PFSK-1 (cell line): ENCODE results near the gene DCAF8.

Experiments used
- POLR2AphosphoS5 ChIP-seq: IDR thresholded peaks from 2 replicates; pipeline ENCODE4 v1.6.1; 2012; ENCODE audit warnings: low read depth, mild to moderate bottlenecking, control low read depth, low read length, moderate library complexity
- SIN3A ChIP-seq: IDR thresholded peaks from 2 replicates; pipeline ENCODE4 v1.6.1; 2012; ENCODE audit warnings: mild to moderate bottlenecking, low read length, moderate library complexity, borderline replicate concordance; ENCODE audit not compliant: insufficient read depth
- TAF1 ChIP-seq: IDR thresholded peaks from 2 replicates; pipeline ENCODE4 v1.6.1; 2012; ENCODE audit warnings: low read length, control low read depth, borderline replicate concordance; ENCODE audit not compliant: insufficient read depth

DNA sequence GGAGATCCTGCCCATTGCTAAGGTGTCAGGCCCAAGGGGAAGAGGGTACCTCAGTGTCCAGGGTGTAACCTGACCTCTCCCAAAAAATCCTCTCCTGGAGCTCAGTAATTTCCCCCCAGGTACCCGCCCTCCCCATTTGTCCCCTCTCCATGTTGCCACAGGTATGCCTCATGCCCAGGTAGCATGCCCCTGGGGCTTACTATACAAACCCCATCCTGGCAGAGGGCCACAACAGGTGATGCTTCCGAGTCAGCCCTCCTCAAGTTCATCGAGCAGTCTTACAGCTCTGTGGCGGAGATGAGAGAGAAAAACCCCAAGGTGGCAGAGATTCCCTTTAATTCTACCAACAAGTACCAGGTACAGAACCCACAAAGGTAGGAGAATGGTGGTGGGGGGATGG lies 95.3 kb downstream of the DCAF8 start:
- no peak for TF ChIP-seq TAF1
- TF ChIP-seq POLR2AphosphoS5, result no peak
- no peak for TF ChIP-seq SIN3A
